ENCODE data around the gene PAX9.

Gene PAX9

DNA sequence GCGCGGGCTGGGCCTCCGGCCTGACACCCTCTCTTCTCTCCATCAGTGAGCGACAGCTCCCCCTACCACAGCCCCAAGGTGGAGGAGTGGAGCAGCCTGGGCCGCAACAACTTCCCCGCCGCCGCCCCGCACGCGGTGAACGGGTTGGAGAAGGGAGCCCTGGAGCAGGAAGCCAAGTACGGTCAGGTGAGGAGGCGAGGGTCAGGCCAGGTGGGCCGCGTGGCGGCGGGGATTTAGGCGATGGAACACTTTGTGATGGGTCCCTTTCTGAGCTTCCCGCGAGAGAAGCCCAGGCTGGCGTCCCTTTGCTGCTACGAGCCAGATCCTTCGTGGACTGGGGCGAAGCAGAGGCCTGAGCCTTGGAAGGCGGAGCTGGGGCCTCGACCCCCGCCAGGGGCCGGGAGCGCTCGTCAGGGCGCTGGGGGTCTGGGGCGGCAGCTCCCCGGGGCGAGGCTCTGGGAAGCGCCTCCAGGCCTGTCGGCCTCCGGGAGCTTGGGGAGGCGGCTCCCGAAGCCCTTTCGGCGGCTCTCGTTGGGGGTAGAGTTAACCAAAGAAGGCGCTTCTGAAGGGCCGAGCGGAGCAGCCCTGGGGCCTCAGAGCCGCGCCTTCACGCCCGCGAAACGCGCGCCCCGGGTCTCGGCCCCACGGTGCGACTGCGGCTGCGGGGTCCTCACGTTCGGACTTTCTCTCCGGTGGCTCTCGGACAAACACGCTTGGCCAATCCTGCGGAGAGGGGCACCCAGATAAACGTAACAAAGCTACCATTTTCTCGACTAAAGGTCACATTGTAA is 5.0 kb downstream of the PAX9 start:
- TF ChIP-seq, protein P1, sequence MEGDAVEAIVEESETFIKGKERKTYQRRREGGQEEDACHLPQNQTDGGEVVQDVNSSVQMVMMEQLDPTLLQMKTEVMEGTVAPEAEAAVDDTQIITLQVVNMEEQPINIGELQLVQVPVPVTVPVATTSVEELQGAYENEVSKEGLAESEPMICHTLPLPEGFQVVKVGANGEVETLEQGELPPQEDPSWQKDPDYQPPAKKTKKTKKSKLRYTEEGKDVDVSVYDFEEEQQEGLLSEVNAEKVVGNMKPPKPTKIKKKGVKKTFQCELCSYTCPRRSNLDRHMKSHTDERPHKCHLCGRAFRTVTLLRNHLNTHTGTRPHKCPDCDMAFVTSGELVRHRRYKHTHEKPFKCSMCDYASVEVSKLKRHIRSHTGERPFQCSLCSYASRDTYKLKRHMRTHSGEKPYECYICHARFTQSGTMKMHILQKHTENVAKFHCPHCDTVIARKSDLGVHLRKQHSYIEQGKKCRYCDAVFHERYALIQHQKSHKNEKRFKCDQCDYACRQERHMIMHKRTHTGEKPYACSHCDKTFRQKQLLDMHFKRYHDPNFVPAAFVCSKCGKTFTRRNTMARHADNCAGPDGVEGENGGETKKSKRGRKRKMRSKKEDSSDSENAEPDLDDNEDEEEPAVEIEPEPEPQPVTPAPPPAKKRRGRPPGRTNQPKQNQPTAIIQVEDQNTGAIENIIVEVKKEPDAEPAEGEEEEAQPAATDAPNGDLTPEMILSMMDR (IDR thresholded peaks at IDR 0.05; ENCODE audit: borderline replicate concordance, extremely low read depth, low read length, poor library complexity, severe bottlenecking) = no peak
- no peak for TF ChIP-seq EZH2 (IDR thresholded peaks at IDR 0.05; ENCODE audit: borderline replicate concordance, low read depth, low read length, severe bottlenecking)
- H2AFZ ChIP-seq (ENCODE audit: low read depth, low read length) = no peak overlapping the region
- no peak for ATAC-seq (ENCODE audit: insufficient read depth, low read depth)
- H3K4me2 ChIP-seq (ENCODE audit: insufficient read depth, low read length) = no peak overlapping the region
- no peaks in the 10 kb centered on the region for H3K36me3 ChIP-seq (ENCODE audit: insufficient read depth, low read length)
- H3K4me1 ChIP-seq (ENCODE audit: insufficient read depth, low read length) = peaks cover 14% of the 10 kb centered on the region
- H4K20me1 ChIP-seq (ENCODE audit: insufficient read depth, low read length) = no peaks in the 10 kb centered on the region
- no peak overlapping the region for H3K4me3 ChIP-seq (ENCODE audit: low read depth in 1 of 2, low read length in 2 of 2)
- no peaks in the 10 kb centered on the region for H3K27me3 ChIP-seq (ENCODE audit: insufficient read depth, low read length, poor library complexity)
- H3K9me3 ChIP-seq (ENCODE audit: insufficient read depth, low read length, severe bottlenecking) = no peaks in the 10 kb centered on the region
- no peak overlapping the region for H3K27ac ChIP-seq (ENCODE audit: low read length)
- no peak for DNase-seq
- no peaks in the 10 kb centered on the region for H3K79me2 ChIP-seq (ENCODE audit: insufficient read depth, low read length)
- H3K9ac ChIP-seq (ENCODE audit: low read depth, low read length) = no peak overlapping the region

- ATAC-seq (ENCODE audit: insufficient read depth, low read depth) (no peak), DNase-seq (no peak)
- no peak for TF ChIP-seq EZH2 (IDR thresholded peaks at IDR 0.05; ENCODE audit: borderline replicate concordance, low read depth, low read length, severe bottlenecking)
- TF ChIP-seq, protein P1 (IDR thresholded peaks at IDR 0.05; ENCODE audit: borderline replicate concordance, extremely low read depth, low read length, poor library complexity, severe bottlenecking) = no peak
- peaks cover 14% of the 10 kb centered on the region for H3K4me1 ChIP-seq (ENCODE audit: insufficient read depth, low read length)
- no peak overlapping the region for H3K4me3 ChIP-seq (ENCODE audit: low read depth in 1 of 2, low read length in 2 of 2)
- no peaks in the 10 kb centered on the region for H3K36me3 ChIP-seq (ENCODE audit: insufficient read depth, low read length)
- H3K27me3 ChIP-seq (ENCODE audit: insufficient read depth, low read length, poor library complexity) = no peaks in the 10 kb centered on the region
- H3K27ac ChIP-seq (ENCODE audit: low read length) = no peak overlapping the region
- no peak overlapping the region for H2AFZ ChIP-seq (ENCODE audit: low read depth, low read length)
- H3K79me2 ChIP-seq (ENCODE audit: insufficient read depth, low read length) = no peaks in the 10 kb centered on the region
- no peak overlapping the region for H3K4me2 ChIP-seq (ENCODE audit: insufficient read depth, low read length)
- no peak overlapping the region for H3K9ac ChIP-seq (ENCODE audit: low read depth, low read length)
- no peaks in the 10 kb centered on the region for H4K20me1 ChIP-seq (ENCODE audit: insufficient read depth, low read length)
- H3K9me3 ChIP-seq (ENCODE audit: insufficient read depth, low read length, severe bottlenecking) = no peaks in the 10 kb centered on the region
Measured at GRCh38 chr14:36667679-36668078, 6.0 kb downstream of the PAX9 start.

DNA sequence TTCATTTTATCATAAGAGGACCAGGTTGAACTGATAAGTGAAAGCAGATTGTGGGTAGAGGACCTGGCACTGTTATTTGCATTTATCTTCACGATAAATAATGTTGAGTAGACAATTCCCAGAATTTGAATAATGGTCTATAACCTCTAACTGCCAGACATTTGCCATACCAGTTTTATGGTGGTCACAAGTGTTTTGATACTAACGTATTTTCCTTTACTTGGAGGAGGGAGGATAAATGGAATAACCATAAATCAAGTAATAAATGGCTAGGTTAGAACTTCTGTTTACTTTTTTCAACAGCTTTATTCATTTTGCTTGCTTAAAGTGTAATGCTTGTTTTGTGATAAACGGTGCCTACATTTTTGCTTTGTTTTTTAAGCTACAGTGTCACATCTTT is 9.5 kb downstream of the PAX9 start:
- Histone ChIP-seq H4K20me1 (ENCODE audit: insufficient read depth, low read length) (no peaks in the 10 kb centered on the region), H3K4me3 (ENCODE audit: low read depth in 1 of 2, low read length in 2 of 2) (no peak overlapping the region), H3K4me2 (ENCODE audit: insufficient read depth, low read length) (no peak overlapping the region), H3K36me3 (ENCODE audit: insufficient read depth, low read length) (no peaks in the 10 kb centered on the region), H3K9ac (ENCODE audit: low read depth, low read length) (no peak overlapping the region), H3K9me3 (ENCODE audit: insufficient read depth, low read length, severe bottlenecking) (no peaks in the 10 kb centered on the region), H3K27me3 (ENCODE audit: insufficient read depth, low read length, poor library complexity) (no peaks in the 10 kb centered on the region), H3K4me1 (ENCODE audit: insufficient read depth, low read length) (peaks cover 5% of the 10 kb centered on the region; the same call in 1 of the 2 replicates), H2AFZ (ENCODE audit: low read depth, low read length) (no peak overlapping the region), H3K27ac (ENCODE audit: low read length) (no peak overlapping the region), H3K79me2 (ENCODE audit: insufficient read depth, low read length) (no peaks in the 10 kb centered on the region)
- no peak for TF ChIP-seq EZH2 (IDR thresholded peaks at IDR 0.05; ENCODE audit: borderline replicate concordance, low read depth, low read length, severe bottlenecking)
- TF ChIP-seq, protein P1 (IDR thresholded peaks at IDR 0.05; ENCODE audit: borderline replicate concordance, extremely low read depth, low read length, poor library complexity, severe bottlenecking) = no peak
- DNase-seq = no peak
- no peak for ATAC-seq (ENCODE audit: insufficient read depth, low read depth)
